ENCODE data around the gene PTPRM.

GRCh38 chr18:7840411-7840810, 273.3 kb downstream of the PTPRM start:
- no peak for TF ChIP-seq EZH2 (IDR thresholded peaks at IDR 0.05; ENCODE audit: insufficient read depth, poor library complexity, severe bottlenecking)
- TF ChIP-seq EZH2phosphoT487 (IDR thresholded peaks at IDR 0.05; ENCODE audit: insufficient read depth, low read depth) = no peak
